Superior temporal gyrus (tissue), 1 donor: ENCODE measurements around the gene CASZ1.

Experiments used
- DNase-seq: peaks from one replicate; pipeline ENCODE4 v3.0.0-alpha.2; 2016; ENCODE audit errors: extremely low spot score

CASZ1 gene

DNA sequence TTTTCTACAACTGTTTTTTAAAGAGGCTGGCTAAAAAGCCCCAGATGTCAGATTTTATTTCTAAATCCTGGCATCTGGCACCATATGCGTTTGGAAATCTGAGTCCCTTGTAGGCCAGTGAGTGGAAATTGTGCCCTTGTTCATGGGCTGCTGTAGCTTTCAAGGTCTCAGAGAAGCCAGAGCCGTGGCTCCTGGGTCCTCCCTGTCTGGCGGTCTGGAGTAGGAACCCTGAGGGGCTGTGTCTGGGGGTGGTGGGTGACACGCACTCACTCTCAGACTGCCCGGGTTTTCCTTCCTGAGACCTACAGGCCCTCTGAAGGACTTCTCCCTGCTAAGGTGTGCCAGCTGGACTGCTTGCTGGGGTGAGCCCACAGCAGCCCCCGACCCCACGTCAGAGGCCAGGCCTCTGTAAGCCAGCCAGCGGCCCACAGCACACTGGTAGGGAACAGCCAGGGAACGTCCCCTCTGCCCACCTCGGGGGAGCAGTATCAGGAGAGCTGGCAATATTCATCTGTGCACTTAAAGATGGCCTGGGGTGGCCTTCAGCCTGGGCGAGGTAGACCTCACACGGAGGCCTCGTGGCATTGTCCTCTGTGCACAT is 170.2 kb downstream of the CASZ1 start:
- DNase-seq = no peak

DNA sequence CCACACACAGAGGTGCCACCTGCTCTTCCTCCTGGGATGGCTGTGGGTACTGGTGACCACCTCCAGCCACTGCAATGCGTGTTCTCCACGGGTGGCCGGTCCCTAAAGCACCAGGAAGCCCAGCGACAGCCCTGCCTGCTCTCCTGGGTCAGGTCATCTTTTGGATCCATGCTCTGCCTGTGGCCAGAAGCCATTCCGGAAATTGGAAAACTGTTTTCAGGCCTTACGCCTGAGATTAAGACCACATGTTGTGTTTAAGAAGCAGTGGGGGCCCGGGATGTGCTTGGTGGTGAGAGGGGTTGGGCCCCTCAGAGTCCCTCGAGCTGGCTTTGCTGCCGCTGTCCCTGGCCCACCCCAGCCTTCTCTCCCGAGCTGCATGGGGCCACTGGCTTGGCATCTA is 170.9 kb downstream of the CASZ1 start:
- DNase-seq = no peak

DNA sequence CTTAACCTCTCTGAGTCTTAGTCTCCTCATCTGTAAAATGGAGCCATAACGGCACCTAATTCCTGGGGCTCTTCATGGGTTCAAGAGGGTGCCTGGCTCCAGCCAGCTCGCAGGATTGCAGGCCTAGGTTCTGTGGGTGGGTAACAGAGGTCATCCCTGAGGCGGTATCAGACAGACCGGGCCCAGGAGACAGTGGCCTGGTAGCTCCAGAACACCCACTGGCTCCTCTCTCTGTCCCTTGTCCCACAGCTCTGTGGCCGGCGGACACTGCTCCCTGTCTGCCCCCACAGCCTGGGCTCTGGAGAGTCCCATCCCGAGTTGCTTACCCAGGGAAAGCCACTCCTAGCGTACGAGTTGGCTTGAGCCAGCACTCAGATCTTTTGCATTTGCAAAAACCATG is 171.4 kb downstream of the CASZ1 start:
- DNase-seq = no peak

DNA sequence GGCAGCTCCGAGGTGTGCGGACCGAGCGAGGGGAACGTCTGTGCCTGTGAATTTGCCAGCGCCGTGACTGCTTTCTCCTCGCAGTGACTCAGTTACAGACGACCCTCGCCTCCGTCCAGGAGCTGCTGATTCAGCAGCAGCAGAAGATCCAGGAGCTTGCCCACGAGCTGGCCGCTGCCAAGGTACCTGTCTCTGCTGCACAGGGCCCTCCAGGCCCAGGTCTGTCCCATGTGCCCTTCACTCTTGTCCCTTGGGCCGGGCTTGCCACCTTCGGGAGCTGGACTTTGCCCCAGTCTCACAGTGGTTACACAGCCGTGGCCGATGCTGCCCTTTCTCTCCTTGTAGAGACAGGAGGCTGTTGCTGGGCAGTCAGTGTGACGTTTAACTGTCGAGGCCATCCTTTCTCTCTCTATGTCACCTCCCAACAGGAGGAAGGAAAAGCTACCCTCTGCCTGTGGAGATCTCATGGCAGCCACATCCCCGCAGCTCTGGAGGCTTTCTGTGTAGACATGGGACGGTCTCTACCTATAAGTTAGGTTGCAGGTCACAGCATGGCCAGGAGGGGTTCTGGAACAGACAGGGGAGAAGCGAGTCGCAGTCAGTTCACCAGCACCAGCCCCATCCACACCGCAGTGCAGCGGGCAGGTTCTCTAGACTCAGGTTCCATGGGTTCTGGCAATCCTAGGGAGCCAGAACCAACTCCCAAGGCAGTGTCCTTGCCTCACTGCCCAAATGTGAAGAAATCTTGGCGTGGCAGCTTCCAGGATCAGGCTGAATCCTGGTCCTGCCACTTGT is 172.0 kb downstream of the CASZ1 start:
- DNase-seq = no peak

DNA sequence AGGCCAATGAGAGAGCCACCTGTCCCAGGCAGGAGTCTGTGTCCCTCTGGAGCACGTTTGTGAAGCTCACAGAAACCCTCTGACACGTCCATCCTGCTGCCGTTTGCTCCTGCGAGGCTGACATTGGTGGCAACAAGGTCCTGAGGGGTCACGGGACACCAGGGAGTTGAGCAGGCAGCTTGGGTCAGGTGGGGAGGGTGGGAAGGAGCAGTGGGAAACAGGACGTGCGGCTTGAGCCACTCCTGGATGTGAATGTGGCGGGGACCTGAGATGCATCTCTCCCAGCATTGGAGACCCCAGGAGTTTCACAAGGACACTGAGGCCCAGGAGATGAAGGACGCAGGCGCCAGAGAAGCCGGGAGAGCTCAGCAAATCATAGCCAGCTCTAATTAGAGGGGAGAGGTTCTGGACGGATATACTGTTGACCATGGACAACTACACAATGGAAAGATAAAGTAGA is 172.7 kb downstream of the CASZ1 start:
- DNase-seq = no peak

DNA sequence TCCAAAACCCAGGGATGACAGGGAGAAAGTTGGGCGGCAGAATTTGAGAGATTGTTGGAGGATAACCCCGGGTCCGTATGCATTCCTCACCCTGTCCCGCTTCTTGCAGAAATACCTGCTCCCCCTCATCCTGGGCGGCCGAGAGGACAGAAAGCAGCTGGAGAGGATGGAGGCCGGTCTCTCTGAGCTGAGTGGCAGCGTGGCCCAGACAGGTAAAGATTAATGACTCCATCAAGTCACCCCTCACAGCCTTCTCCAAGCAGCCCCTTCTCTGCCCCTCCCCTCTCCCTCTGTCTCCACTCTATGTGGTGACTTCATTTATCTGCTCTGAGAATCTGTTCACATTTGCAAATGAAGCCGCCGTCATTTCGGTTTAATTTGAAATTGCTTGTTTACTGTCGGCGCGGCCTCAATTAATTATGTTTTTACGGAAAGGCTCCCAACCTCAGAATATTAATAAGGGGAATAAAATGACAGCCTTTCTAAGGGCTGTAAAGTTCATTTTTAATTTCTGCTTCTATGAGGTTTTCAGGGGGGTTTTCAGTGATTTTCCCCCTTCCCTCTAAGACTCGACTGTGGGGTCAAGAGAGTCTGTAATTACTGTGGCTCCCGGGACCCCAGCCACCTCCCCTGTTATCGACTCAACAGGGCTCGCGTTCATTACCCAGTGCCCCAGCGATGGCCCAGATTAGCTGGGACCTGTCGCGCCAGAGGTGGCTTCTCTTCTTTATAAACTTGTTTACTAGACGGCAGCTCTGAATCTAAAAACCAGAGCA is 173.3 kb downstream of the CASZ1 start:
- DNase-seq = no peak

DNA sequence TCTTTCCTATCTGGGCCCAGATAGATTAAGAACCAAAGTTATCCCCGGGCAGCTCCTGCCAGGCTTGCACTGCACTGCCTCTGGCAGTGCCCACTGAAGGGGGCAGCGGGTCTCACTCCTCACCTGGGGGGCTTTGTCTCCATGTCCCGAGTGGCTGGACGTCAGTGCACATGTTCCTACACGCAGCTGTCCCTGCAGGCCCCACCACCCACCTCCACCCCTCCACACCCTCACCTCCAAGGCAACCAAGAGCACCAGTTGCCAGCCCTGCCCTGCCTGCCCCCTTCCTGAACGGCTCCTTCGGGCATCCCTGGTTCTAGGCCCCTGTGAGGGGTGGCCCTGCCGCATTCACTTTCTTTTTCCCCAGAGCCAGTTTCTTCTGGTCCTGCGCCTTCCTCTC is 174.5 kb downstream of the CASZ1 start:
- no peak for DNase-seq

DNA sequence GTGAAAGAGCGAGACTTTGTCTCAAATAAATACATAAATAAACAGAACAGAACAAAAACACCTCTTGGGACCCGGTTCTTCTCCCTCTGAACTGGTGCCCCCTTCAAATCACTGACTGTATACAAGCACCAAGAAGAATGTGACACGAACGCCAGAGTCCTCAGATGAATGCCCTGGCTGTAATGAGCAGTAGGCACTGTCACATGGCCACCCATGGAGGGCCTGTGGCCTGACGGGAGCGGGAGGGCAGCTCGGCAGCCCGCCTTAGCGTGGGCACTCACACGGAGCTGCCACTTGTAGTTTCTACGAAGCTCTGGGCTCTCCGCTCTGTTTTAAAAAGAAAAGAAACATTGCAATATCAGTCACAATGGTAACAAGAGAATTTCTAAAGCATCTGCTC is 175.7 kb downstream of the CASZ1 start:
- DNase-seq = peak; percentile 63

DNA sequence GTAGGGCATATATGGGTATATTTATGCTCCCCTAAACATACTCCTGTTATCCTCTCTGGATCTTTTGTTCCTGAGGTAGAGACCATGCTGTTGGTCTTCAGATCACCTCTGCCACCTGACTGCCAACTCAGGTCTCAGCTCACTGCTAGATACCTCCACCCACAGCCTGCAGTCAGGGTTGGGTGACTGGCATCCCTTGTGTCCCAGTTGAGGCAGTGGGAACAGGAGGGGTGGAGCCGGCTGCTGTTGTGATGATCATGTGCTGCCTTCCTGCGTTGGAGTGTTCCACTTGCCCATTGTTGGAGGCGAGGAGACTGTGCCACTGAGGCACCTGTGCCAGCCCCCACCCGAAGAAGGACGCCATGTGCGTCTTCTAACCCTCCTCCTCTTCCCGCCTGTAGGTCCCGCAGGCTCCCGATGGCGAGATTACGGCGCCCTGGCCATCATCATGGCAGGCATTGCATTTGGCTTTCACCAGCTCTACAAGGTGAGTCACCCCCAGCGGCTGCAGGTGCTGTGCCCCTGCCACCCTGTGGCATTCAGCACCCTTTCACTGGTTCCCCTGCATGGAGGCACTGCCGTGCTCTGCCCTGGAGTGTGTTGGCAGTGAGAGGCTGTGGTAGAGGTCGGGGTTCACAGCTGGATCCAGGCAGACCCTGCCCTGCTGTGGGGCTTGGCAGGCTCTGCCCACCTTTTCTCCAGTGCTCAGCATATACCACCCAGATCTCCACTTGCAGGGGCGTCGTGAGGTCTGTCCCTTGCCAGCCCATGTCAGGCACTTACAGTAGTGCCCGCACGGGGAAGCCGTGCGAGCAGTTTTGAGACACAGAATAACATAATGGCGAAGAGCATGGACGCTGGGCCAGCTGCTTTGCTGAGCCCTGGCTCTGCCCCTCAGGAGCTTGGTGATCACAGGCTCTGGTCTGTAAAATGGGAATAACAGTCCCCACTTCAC is 178.2 kb downstream of the CASZ1 start:
- DNase-seq = no peak

DNA sequence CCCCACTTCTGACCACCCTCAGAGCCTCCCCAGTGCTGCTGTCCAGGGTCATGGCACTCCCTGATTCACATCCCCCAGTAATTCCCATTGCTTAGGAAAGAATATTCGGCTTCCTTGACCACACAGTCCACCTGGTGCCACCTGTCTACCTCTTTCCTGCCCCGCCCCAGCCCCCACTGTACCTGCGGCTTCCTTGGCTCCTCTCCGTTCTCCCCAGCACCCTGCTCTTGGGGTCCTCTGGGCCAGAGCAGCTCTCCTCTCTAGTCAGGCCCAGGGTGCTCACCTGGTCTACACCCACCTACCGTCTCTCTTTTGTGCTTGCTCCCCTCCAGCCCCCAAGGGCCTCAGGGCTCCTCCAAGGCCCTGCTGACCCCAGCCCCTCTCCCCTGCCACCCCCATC is 179.1 kb downstream of the CASZ1 start:
- DNase-seq = no peak

DNA sequence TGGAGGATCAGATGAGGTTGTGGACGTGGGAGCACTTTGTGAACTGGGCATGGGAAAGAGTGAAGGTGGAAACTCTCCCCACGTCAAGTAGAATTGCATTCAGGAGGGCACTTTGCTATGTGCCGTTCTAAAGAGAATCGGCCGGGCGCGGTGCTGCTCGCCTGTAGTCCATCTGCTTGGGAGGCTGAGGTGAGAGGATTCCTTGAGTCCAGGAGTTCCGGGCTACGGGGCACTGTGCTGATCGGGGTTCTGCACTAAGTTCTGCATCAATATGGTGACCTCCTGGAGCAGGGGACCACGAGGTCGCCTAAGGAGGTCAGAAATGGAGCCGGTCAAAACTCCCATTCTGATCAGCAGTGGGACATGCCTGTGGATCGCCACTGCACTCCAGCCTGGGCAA is 179.8 kb downstream of the CASZ1 start:
- no peak for DNase-seq

DNA sequence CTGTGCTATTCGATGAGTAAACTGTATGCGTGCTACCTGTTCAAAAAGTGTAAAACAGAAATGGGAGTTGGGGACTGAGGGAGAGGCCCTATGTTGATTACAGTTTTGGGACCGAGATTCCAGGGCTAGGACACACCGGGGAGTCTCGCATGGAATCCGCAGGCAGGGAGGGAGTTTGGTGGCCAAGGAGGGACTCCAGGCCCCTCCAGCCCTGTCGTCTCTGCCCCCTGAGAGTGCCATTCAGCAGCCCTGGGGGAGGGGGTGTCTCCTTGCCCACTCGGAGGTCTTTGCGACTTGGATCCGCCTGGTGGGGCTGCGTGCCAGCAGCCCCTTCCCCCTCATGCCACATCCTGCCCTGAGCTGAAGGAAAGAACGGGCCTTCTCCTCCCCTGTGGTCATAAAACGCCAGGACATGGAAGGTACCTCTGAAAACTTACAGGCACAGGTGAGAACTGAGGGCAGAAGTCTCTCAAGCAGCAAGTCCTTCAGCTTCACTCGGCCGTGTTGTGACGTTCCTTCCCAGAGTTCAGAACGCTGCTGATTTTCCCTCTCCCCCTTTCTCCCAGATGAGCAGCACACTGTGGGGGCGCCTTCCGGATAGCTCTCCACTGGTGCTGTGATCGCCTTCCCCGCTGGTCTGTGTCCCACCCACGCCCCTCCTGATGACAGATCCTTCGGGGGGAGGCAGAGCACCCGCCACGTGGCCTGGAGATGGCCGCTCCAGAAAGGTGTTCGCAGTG is 180.3 kb downstream of the CASZ1 start:
- no peak for DNase-seq

DNA sequence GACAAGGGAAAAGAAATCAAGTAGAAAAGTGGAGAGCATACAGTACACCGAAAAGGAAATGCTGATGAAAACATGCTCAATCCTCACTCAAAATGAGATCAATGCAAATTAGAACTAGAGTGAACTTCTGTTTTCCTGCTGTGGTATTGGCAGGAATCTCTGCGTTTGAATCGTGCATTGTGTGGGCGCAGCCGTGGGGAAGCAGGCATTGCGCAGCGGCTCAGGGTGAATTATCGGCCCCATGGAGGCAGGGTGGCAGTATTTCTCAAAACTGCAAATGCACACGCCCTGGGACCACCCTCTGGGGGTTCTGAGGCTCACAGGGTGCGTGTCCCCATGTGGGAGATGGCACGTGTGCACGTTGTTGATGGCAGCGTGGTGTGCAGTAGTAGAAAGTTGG is 181.1 kb downstream of the CASZ1 start:
- peak; percentile 75 for DNase-seq

DNA sequence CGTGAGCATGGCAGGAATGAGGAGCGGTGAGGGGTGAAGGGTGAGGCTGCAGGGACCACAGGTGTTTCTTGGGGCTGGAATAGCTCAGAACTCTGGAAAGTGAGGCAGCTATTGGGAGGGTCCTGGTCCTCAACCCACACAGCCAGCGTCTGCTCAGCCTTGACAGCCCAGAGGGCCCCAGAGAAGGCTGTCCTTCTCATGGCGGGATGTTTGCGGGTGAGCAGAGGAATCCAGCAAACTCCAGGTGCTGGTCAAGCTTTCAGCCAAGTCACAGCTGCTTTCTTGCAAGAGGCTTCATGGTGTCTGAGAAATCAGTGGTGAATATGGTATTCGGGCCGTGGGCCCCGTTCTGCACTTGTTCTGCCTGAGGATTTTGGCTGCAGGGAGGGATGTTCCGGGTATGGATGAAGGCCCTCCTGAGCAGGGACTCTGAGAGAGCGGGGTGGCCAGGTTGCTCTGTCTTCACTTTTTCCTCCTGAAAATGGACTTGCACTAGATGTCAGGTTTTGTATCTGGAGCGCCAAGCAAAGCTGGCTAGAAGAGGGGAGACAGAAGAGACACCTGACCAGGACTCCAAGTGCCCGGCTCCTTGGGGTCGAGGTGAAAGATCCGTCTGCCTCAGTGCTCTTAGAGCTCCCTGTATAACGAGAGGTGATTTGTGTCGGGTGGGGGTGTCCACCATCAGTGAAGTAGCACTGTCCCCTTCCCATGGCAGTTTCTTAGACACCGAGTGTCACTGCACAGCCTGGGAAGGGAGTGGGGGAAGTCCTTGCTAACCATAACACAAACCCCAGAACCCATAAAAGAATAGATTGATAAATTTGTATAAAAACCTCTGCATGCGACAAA is 181.8 kb downstream of the CASZ1 start:
- no peak for DNase-seq

DNA sequence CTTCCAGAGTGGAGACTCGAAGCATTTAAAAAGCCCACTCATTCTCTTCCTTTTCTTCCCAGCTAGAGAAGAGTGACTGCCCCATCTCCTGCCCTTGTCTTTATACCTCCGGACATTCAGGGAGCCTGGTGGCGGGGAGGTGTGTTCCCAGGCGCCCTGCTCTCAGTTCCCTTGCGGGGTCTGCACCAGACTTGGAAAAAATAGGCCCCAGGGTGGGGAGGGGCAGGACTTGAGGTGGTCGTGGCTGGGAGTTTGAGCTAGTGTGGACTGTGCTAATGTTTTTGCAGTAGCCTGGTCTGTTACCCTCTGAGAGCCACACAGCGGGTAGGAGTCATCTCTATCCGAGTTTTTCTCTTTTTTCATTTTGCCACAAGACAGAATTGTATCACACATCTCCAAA is 182.6 kb downstream of the CASZ1 start:
- no peak for DNase-seq

DNA sequence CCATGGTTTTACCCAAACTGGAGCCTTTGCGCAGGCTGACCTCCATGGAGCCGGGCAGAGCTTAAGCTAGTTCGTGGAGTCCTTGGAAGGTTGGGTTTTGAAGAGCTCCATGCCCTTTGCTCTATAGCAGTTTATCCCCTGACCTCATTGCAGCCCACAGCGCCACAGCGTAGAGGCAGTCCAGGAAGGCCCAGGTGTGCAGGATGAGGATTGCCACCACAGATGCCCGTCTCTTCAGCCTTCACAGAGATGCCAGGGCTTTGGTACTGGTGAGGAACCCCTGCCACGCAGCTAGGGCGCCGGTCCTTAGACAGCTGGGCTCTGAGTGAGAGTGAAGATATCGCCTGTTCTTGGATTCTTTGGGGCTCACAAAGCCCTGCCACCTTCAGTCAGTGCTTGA is 183.1 kb downstream of the CASZ1 start:
- no peak for DNase-seq

DNA sequence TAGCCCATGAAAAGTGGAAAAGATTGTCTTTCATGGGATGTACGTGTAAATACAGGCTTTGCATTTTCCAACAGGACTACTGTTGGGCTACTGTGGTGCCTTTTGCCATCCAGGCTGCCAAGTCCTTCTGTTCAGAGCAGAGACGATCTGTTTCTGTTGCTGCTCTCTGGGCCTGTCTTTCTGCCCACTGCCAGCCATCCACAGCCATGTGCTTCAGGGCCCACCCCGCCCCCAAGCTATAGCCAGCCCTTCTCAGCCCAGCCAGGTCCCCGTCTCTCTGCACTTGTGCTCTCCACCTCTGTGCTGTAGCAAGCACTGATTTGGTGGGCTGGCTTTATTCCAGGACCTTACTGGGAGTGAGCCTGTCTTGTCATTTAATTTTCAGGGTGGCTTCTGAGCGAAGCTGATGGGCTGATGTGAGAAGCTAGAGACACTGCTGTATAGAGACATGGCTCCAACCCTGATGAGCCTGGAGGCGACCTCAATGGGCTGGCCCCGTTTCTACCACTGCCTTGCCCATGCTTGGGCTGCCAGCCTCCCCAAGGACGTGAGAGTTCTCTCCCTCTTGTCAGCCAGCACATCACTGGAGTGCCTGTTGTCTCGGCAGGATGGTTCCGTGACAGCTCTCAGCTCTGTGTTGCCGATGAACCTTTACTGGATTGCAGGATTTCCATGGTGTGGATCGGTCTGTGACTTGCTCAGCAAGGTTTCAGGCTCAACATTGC is 183.8 kb downstream of the CASZ1 start:
- no peak for DNase-seq

DNA sequence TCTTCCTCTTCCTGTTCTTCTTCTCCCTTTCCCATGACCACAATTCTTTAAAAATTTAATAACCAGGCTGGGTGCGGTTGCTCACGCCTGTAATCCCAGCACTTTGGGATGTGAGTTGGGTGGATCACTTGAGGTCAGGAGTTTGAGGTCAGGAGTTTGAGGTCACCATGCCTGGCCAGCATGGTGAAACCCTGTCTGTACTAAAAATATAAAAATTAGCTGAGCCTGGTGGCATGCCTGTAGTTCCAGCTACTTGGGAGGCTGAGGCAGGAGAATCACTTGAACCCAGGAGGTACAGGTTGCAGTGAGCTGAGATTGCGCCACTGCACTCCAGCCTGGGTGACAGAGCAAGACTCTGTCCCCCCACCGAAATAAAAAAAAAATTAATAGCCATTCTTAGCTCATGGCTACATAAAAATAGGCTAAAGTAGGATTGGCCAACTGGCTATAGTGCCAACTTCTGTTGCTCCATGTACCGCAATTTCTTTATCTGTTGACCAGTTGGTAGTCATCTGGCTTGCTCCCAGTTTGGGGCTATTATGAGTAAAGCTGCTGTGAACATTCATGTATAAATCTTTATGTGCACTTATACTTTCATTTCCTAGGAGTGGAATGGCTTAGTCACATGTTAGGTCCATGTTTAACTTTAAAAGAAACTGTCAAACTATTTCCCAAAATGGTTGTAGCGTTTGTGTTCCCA is 185.4 kb downstream of the CASZ1 start:
- DNase-seq = no peak

DNA sequence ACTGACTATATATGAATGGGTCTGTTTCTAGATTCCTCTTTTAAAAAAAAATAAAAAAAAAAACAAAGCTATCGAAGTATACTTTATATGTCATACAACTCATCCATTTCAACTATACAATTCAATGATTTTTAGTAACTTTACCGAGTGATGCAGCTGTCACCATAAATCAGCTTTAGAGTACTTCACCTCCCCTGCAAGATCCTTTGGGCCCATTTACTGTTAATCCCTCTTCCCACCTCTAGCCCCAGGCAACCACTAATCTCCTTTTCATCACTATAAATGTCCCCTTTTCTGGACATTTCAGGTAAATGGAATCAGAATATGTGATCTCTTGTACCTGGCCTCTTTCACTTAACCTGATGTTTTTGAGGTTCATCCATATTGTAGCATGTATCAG is 187.8 kb downstream of the CASZ1 start:
- no peak for DNase-seq
